ENCODE measurements around the gene DSEL. TPM values are rescaled to one million over a fixed set of nuclear protein-coding genes. Genes with fewer than 3 reads are reported as not detected.

DSEL gene
- total RNA-seq, 2 donors from 2014 or later = 1.1 TPM

- ATAC-seq (no peak), DNase-seq (no peak)
- Mint-ChIP-seq H3K4me1 (peaks cover 16% of the 10 kb centered on the region), H3K27ac (no peak overlapping the region), H3K27me3 (peaks cover 4% of the 10 kb centered on the region), H3K36me3 (ENCODE audit: low read depth) (no peaks in the 10 kb centered on the region), H3K4me3 (peak overlapping the region; percentile 99)
- H3K9me3 ChIP-seq (ENCODE audit: control insufficient read depth, low read length, poor library complexity, severe bottlenecking) = no peaks in the 10 kb centered on the region
Observed at GRCh38 chr18:67514901-67515540, 1.5 kb downstream of the DSEL start.

DNA sequence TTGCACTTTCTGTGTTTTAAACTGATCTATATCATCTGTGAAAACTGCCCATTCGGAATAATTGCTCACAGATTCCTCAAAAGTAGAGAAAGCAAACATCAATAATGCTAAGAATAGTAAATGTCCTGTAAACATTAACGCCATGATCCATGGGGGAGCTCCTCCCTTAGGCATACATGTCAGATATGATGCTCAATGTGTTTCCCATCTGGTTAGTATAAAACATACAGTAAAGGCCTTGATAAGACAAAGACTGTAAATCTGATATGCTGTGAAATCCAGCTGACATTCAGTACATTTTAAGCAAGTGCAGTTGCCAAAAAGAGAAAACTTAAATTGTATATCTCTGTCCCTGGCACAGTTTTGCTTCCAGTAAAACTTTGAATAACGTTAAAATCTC lies 2.1 kb downstream of the DSEL start:
- H3K36me3 Mint-ChIP-seq (ENCODE audit: low read depth) = no peaks in the 10 kb centered on the region
- H3K4me3 Mint-ChIP-seq = peak overlapping the region; percentile 99
- H3K4me1 Mint-ChIP-seq = peaks cover 18% of the 10 kb centered on the region
- no peaks in the 10 kb centered on the region for H3K9me3 ChIP-seq (ENCODE audit: control insufficient read depth, low read length, poor library complexity, severe bottlenecking)
- H3K27me3 Mint-ChIP-seq = no peaks in the 10 kb centered on the region
- no peak for DNase-seq
- no peak for ATAC-seq
- H3K27ac Mint-ChIP-seq = no peak overlapping the region

GRCh38 chr18:67513280-67513679 lies 3.2 kb downstream of the DSEL start:
- no peak for DNase-seq
- ATAC-seq = no peak
- H3K4me3 Mint-ChIP-seq = no peak overlapping the region
- peaks cover 21% of the 10 kb centered on the region for H3K4me1 Mint-ChIP-seq
- no peaks in the 10 kb centered on the region for H3K27me3 Mint-ChIP-seq
- H3K9me3 ChIP-seq (ENCODE audit: control insufficient read depth, low read length, poor library complexity, severe bottlenecking) = no peaks in the 10 kb centered on the region
- H3K36me3 Mint-ChIP-seq (ENCODE audit: low read depth) = no peaks in the 10 kb centered on the region
- no peak overlapping the region for H3K27ac Mint-ChIP-seq

- Mint-ChIP-seq H3K27me3 (no peaks in the 10 kb centered on the region), H3K36me3 (ENCODE audit: low read depth) (no peaks in the 10 kb centered on the region), H3K4me3 (no peak overlapping the region), H3K27ac (no peak overlapping the region), H3K4me1 (peaks cover 12% of the 10 kb centered on the region)
- DNase-seq (no peak), ATAC-seq (no peak)
- no peaks in the 10 kb centered on the region for H3K9me3 ChIP-seq (ENCODE audit: control insufficient read depth, low read length, poor library complexity, severe bottlenecking)
Observed at GRCh38 chr18:67511840-67512239, 4.7 kb downstream of the DSEL start.

DNA sequence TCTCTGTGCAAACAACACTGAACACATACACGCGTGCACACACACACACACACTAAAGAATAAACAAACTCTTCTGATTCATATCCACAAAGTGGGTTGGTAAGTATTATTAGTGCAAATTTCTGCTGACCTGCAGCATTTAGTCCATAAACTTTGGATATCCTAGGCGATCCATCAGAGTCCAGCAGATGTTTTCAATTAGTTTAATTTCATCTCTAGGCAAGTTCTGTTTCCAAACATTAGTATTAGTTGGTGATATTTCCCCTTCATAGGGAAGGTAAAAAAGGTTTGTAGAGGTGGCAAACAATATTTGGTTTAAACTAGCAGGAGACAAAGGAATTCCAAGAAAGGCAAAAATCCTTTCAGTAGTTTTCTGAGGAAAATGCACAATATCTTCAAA lies 5.7 kb downstream of the DSEL start:
- Mint-ChIP-seq H3K4me3 (no peak overlapping the region), H3K36me3 (ENCODE audit: low read depth) (no peaks in the 10 kb centered on the region)

GRCh38 chr18:67509741-67510391 lies 6.7 kb downstream of the DSEL start:
- Mint-ChIP-seq H3K27ac (no peak overlapping the region), H3K36me3 (ENCODE audit: low read depth) (no peaks in the 10 kb centered on the region), H3K4me1 (peaks cover 4% of the 10 kb centered on the region), H3K27me3 (no peaks in the 10 kb centered on the region), H3K4me3 (no peak overlapping the region)
- DNase-seq = no peak
- H3K9me3 ChIP-seq (ENCODE audit: control insufficient read depth, low read length, poor library complexity, severe bottlenecking) = no peaks in the 10 kb centered on the region
- ATAC-seq = no peak

More for the DNA sequence above, 5.7 kb downstream of the DSEL start:
- H3K27ac Mint-ChIP-seq = no peak overlapping the region
- DNase-seq = no peak
- peaks cover 10% of the 10 kb centered on the region for H3K4me1 Mint-ChIP-seq
- no peaks in the 10 kb centered on the region for H3K27me3 Mint-ChIP-seq
- H3K9me3 ChIP-seq (ENCODE audit: control insufficient read depth, low read length, poor library complexity, severe bottlenecking) = no peaks in the 10 kb centered on the region
- ATAC-seq = no peak

GRCh38 chr18:67508146-67508545 lies 8.4 kb downstream of the DSEL start:
- ATAC-seq = no peak
- Mint-ChIP-seq H3K4me3 (no peak overlapping the region), H3K27ac (no peak overlapping the region), H3K4me1 (peaks cover 4% of the 10 kb centered on the region), H3K27me3 (no peaks in the 10 kb centered on the region), H3K36me3 (ENCODE audit: low read depth) (no peaks in the 10 kb centered on the region)
- DNase-seq = no peak
- no peaks in the 10 kb centered on the region for H3K9me3 ChIP-seq (ENCODE audit: control insufficient read depth, low read length, poor library complexity, severe bottlenecking)

DNA sequence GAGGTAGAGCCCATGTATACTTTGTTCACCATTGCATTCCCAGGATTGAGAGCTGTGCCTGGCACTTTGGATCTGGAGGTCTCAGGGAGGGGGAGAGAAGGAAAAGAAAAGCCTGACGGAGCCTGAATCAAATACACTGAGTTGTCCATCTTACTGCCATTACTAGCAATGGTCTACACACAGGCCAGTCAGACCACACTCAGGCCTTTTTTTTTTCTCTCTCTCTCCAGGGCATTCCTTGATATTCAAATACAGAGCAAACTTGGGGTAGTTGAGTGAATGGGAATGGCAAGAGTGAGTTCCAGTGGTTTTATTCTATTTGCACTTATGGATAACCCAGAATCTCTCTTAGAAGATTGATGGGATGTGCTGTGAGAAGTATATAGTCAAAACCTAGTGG lies 11.8 kb downstream of the DSEL start:
- no peak overlapping the region for H3K4me3 Mint-ChIP-seq
- ATAC-seq = no peak
- peaks cover 2% of the 10 kb centered on the region for H3K4me1 Mint-ChIP-seq

DNA sequence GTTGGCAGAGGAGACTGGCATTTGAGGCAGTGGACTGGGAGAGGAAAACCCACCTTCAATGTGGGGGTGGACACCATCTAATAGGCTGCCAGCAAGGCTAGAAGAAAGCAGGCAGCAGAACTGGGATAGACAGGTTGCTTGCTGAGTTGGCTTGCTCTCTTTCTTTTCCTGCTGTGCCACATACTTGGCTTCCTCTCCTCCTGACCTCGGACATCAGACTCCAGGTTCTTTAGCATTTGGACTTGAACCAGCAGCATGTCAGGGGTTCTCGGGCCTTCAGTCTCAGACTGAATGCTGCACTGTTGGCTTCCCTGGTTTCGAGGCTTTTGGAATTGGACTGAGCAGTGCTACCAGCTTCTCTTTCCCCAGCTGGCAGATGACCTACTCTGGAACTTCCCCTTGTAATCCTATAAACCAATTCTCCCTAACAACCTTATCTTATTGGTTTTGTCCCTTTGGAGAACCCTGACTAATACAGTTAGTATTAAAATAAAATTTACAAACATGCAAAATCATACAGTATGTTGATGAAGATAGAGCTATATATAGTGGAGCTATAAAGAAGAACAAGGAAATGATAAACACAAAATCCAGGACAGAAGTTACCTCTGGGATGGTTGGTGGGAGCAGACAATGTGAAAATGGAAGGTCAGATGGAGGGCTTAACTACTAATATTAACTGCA lies 15.9 kb downstream of the DSEL start:
- no peak overlapping the region for H3K4me3 Mint-ChIP-seq
- no peak for DNase-seq
- H3K27me3 Mint-ChIP-seq = no peaks in the 10 kb centered on the region
- no peak overlapping the region for H3K27ac Mint-ChIP-seq
- no peaks in the 10 kb centered on the region for H3K9me3 ChIP-seq (ENCODE audit: control insufficient read depth, low read length, poor library complexity, severe bottlenecking)
- no peaks in the 10 kb centered on the region for H3K36me3 Mint-ChIP-seq (ENCODE audit: low read depth)
- no peak for ATAC-seq
- no peaks in the 10 kb centered on the region for H3K4me1 Mint-ChIP-seq

More for the DNA sequence above, 11.8 kb downstream of the DSEL start:
- H3K36me3 Mint-ChIP-seq (ENCODE audit: low read depth) = no peaks in the 10 kb centered on the region
- no peak for DNase-seq
- no peaks in the 10 kb centered on the region for H3K27me3 Mint-ChIP-seq
- H3K27ac Mint-ChIP-seq = no peak overlapping the region
- H3K9me3 ChIP-seq (ENCODE audit: control insufficient read depth, low read length, poor library complexity, severe bottlenecking) = no peaks in the 10 kb centered on the region

- no peaks in the 10 kb centered on the region for H3K9me3 ChIP-seq (ENCODE audit: control insufficient read depth, low read length, poor library complexity, severe bottlenecking)
- no peak overlapping the region for H3K4me3 Mint-ChIP-seq
- no peaks in the 10 kb centered on the region for H3K36me3 Mint-ChIP-seq (ENCODE audit: low read depth)
- no peak overlapping the region for H3K27ac Mint-ChIP-seq
- DNase-seq = no peak
- H3K4me1 Mint-ChIP-seq = no peaks in the 10 kb centered on the region
- ATAC-seq = no peak
- peaks cover 7% of the 10 kb centered on the region for H3K27me3 Mint-ChIP-seq
Observed at GRCh38 chr18:67496469-67496868, 20.1 kb downstream of the DSEL start.

DNA sequence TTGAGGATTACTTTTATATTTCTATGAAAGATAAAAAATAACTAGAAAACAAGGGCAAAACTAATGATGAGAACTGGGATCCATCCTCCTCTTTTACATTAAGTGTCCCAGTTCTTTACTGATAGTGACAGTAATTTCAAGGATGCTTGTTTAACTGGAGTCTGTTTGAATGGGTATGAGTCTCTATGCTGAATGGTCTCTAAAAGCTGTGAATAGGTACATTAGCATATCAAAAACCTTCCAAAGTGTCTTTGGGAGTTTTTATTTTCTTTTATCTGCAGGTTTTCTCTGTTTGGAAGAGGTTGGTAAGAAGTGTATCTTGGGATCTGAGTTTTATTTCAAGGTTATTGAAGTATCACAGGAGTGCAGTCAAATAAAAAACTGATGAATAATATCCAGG lies 30.0 kb downstream of the DSEL start:
- H3K27me3 Mint-ChIP-seq = peaks cover 7% of the 10 kb centered on the region
- no peaks in the 10 kb centered on the region for H3K36me3 Mint-ChIP-seq (ENCODE audit: low read depth)
- ATAC-seq = no peak
- no peak overlapping the region for H3K27ac Mint-ChIP-seq
- H3K9me3 ChIP-seq (ENCODE audit: control insufficient read depth, low read length, poor library complexity, severe bottlenecking) = no peaks in the 10 kb centered on the region
- peaks cover 10% of the 10 kb centered on the region for H3K4me1 Mint-ChIP-seq
- DNase-seq = no peak
- no peak overlapping the region for H3K4me3 Mint-ChIP-seq

- H3K4me3 Mint-ChIP-seq = no peak overlapping the region
- no peak for DNase-seq
- H3K27ac Mint-ChIP-seq = no peak overlapping the region
- ATAC-seq = no peak
- no peaks in the 10 kb centered on the region for H3K9me3 ChIP-seq (ENCODE audit: control insufficient read depth, low read length, poor library complexity, severe bottlenecking)
- H3K4me1 Mint-ChIP-seq = peaks cover 10% of the 10 kb centered on the region
- peaks cover 7% of the 10 kb centered on the region for H3K27me3 Mint-ChIP-seq
- no peaks in the 10 kb centered on the region for H3K36me3 Mint-ChIP-seq (ENCODE audit: low read depth)
Observed at GRCh38 chr18:67485655-67486054, 30.9 kb downstream of the DSEL start.

GRCh38 chr18:67484458-67484857 lies 32.1 kb downstream of the DSEL start:
- Mint-ChIP-seq H3K4me3 (no peak overlapping the region), H3K4me1 (peaks cover 10% of the 10 kb centered on the region), H3K27ac (no peak overlapping the region), H3K36me3 (ENCODE audit: low read depth) (no peaks in the 10 kb centered on the region), H3K27me3 (peaks cover 7% of the 10 kb centered on the region)
- no peak for ATAC-seq
- DNase-seq = no peak
- H3K9me3 ChIP-seq (ENCODE audit: control insufficient read depth, low read length, poor library complexity, severe bottlenecking) = no peaks in the 10 kb centered on the region
